Occipital lobe (tissue), 3 donors: ENCODE data around the gene CALN1. TPM values are rescaled to one million over a fixed set of nuclear protein-coding genes. Genes with fewer than 3 reads are reported as not detected.
A peak's percentile ranks its signal among the peaks of the same experiment; 100 is the strongest.
"Not testable (repeated sequence)": the region's sequence is repeated elsewhere in the genome, so short reads cannot be mapped to it uniquely, and the experiment has no call there.

Experiments
- DNase-seq: peaks from one replicate; lab custom pipeline; 2025; lab: John Stamatoyannopoulos, UW
- small RNA-seq: library from RNA; depleted of rRNA; stranded (forward); fragments of <200 nt; gene quantifications from one replicate; pipeline ENCODE3, GENCODE V24; 2014
- total RNA-seq: library from RNA; depleted of rRNA; stranded (reverse); fragments of >200 nt; gene quantifications from one replicate; pipeline ENCODE4 v1.2.3, GENCODE V29; 2014

Gene CALN1
- total RNA-seq, 1 donor from 2014 or later, result 45.5 TPM

DNA sequence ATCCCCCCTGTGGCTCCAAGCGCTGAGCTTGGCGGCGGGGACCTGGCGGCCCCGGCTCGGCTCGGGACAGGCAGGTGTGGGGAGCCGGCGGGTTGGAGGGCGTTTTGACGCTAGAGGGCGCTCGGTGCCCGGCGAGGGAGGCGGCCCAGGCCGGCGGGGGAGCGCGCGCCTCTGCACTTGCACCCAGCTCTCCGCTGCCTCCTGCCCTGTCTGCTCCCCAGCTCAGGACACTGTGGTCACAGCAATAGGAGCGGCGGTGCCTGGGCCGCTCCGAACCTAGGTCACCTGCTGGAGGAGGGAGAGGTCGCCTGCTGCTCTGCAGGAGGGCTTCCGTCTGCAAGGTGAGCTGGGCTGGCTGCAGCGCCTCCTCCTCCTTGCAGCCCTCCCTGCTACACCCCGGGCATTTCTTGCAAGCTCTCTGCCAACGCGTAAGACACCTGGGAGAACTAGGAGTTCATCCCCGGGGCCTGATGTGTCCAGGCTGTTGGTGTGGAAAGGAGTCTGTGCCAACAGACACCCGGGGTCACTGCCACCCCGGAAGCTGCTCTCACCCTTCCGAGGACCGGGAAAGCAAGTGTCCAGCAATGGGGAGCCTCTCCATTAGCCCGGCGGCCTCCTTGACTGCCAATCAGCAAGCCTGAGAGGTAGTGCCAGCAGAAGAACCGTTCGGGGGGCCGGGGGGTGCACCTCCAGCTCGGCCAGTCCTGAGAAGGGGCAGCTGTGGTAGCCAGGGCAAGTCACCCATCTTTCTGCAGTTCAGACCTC, 659.8 kb downstream of the CALN1 start:
- peak; percentile 35 for DNase-seq

DNA sequence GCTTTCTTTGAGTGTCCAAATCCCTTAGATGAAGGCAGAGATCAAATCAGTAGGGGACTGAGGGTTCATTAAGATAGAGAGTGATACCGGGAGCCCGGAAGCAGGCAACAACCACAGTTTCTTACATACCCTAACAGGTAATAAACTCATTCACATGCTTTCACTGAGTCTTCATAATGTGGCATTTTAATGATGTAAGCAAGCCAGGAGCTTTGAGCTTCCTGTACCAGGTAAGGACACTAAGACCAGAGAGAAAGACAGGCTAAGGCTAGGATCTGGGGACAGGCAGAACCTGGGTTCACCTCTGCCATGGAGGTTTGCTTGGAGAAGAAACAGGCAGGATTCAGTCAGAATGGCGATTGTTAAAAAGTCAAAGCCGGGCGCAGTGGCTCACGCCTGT, 661.8 kb downstream of the CALN1 start:
- no peak for DNase-seq

DNA sequence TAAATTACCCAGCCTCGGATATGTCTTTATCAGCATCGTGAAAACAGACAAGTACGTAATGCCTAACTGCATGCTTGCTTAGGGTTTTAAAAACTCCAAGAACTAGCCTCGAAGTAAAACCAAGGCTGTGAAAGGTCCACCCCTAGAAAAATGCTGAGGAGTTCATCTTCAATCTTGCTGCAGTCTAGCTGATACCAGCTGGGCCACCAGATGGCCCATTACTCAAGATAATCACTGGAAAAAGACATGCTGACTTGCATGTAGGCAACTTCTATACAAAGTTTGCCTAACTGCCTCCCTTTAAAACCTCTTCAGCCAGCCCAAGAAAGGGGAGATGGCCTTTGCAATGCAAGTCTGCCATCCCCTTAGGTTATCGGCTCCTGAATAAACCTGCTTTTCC, 666.1 kb downstream of the CALN1 start:
- DNase-seq, result no peak

DNA sequence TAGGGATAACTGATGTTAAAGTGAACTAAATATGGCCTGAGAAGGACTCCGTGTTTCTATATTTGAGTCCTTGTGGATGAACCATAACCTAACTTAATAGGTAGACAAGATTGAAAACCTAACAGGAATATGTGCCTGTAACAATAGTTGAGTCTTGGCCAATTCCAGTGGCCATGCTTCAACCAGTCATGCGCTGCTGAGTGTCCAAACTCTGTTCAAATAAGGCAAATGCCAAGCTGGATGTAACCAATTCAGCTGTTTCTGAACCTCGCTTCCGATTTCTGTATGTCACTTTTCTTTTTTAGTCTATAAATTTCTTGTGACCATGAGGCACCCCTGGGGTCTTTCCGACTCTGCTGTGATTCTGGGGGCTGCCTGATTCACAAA, 672.0 kb downstream of the CALN1 start:
- no peak for DNase-seq

DNA sequence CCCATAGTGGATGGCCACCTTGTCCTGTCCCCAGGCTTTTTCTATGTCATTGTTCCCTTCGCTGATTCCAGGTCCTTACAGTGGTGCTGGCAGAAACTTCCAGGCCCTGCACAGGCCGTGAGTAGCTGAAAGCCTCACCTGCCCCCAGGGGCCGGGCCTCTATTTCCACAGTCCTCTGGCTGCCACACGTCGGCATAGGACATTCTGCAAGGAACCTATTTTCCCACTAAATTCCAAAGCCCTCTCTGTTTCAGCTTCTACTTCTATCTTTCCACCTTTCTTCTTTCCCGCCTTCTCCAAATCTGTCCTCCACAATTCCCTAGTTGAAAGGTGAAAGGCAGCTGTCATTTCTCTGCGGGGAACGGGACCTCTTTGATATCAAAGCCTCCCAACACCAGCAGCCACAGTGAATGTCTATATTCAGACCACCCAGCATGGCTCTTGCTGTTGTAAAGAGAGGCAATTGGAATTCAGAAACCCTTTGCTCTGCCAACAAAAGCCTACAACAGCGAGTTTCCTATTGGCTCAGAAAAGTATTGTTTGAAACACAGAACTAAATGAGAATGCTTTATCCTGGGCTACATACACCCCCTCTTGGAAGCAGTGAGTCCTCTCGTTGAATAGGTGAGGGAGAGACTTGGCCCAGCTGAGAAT, 672.5 kb downstream of the CALN1 start:
- DNase-seq, result no peak

DNA sequence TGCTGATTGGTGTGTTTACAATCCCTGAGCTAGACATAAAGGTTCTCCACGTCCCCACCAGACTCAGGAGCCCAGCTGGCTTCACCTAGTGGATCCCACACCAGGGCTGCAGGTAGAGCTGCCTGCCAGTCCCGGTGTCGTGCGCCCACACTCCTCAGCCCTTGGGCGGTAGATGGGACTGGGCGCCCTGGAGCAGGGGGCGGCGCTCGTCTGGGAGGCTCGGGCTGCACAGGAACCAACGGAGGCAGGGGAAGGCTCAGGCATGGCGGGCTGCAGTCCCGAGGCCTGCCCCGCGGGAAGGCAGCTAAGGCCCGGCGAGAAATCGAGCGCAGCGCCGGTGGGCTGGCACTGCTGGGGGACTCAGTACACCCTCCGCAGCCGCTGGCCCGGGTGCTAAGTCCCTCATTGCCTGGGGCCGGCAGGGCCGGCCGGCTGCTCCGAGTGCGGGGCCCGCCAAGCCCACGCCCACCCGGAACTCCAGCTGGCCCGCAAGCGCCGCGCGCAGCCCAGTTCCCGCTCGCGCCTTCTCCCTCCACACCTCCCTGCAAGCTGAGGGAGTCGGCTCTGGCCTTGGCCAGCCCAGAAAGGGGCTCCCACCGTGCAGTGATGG, 674.1 kb downstream of the CALN1 start:
- not testable (repeated sequence) for DNase-seq

DNA sequence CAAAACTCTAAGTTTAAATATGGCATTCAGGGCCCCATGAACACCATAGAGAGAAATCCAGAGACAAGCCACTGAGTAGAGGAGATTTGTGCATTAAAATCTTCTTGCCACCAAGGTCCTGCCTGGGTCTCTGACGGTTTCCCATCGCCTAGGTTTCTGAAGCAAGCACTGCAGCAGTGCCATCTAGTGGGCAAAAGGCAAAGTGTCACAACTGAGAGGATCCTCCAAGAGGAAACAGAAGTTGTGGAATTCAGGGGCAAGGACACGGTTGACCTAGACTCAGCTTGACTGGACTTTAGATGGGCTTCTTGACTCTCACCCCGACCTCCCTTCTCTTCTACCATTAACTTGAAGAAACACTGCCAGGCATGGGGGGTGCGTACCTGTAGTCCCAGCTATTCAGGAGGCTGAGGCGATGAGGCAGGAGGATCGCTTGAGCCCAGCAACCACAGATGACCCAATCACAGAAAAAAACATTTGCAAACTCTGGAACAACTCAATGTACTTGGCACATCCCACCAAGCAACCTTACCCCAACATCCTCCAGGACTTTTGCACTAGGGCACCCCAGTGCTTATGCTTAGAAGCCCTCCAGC, 676.1 kb downstream of the CALN1 start:
- DNase-seq, result peak; percentile 41

DNA sequence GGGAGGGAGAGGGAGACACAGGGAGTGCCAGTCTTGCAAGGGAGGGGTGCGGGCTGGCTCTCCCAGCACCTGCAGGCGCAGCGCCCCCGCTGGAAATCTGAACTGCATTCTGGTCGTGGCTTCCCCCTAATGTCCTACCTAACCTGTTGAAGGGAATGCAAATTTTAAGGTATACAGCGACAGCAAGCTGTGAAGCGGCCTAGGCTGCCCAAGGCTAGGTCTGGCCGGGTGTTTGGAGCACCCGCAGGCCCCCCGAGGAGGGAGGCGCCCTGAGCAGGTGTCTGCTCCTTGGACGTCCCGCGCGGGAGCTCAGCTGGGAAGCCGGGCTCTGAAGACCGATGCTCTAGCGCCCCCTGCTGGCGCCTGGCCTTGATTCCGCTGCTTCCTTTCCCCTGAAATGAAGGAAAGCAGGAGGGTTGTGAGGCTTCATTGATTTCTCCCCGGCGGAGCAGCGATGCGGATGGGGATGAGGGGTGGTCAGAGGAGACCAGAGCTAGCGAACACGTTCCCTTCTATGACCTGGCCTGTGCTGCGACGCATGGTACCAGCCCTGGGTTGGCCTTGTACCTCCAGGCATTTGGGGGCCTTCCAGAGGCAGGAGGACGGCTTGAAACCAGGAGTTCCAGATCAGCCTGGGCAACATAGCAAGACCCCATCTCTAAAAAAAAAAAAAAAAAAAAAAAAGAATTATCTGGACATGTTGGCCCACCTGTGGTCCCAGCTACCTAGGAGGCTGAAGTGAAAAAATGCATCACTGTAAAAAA, 678.8 kb downstream of the CALN1 start:
- DNase-seq, result peak; percentile 50

DNA sequence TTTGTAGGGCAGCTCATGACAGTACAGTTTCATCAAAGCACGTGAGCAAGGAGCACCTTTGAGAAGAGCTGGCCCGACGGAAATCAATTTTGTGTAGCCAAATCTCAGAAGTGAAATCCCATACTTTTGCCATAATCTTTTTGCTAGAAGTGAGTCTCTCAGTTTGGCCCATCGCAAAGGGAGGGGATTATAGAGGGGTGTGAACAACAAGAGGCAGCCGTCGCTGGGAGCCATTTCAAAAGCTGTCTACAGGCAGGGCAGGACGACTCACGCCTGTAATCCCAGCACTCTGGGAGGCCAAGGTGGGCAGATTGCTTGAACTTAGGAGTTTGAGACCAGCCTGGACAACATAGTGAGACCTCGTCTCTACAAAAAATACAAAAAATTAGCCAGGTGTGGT, 680.4 kb downstream of the CALN1 start:
- DNase-seq, result no peak

Small RNA genes lying within 50 kb of the gene (small RNA-seq; reads per million reads assigned to genes)
- gene AC005011.1 (not detected), gene RNA5SP232 (not detected)
